Measurements from ENCODE around the gene STK39. TPM values are rescaled to one million over a fixed set of nuclear protein-coding genes. Genes with fewer than 3 reads are reported as not detected.

Gene STK39
- polyA plus RNA-seq, 2 of the 4 experiments (the other 2 are of a cell fraction): 14.2 to 27.2 TPM

DNA sequence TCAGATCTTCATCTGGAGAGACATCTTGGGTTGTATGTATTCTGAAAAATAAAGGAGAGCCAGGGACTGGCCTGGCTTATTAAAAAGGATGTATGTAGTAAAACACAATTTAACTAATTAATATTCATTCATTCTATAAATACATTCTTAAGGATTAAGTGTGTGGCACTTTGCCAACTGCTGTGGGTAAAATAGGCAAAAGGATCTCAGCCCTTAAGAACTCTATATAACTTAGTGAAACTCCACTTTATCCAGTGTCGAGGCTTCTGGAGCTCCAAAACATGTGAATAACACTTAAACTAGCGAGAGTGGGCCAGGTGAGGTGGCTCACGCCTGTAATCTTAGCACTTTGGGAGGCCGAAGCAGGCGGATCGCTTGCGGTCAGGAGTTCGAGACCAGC is 7.7 kb upstream of the STK39 start (continued):
- TF ChIP-seq BCL3 (IDR thresholded peaks at IDR 0.05): no peak
- no peak for TF ChIP-seq ZC3H11A (IDR thresholded peaks at IDR 0.05)

GRCh38 chr2:168254158-168254935 is 7.0 kb upstream of the STK39 start:
- ATAC-seq (peak; percentile 73 to 85; a peak in 4 of 6 replicates), FAIRE-seq (no peak), DNase-seq (ENCODE audit: low read depth in 1 of 2, low spot score in 1 of 2) (peak in 1 of 2 experiments; percentile 13)
- ChIA-PET POLR2A (no interaction called here), CTCF (interaction anchor here (1.0 kb wide), 1 partner anchor 94 kb away, joined by 3 read pairs; no protein-coding TSS in a partner anchor)
- WGBS (ENCODE audit: missing lambda C conversion rate): 62% methylated on average over 3 of the region's 3 CpGs
- no peak overlapping the region for H3K27ac ChIP-seq
- TF ChIP-seq PHF8 (IDR thresholded peaks at IDR 0.05; ENCODE audit: borderline replicate concordance, low read depth): no peak
- no peak for TF ChIP-seq HOXB5 (CRISPR knock-in tag; IDR thresholded peaks at IDR 0.05)
- TF ChIP-seq, protein P1, sequence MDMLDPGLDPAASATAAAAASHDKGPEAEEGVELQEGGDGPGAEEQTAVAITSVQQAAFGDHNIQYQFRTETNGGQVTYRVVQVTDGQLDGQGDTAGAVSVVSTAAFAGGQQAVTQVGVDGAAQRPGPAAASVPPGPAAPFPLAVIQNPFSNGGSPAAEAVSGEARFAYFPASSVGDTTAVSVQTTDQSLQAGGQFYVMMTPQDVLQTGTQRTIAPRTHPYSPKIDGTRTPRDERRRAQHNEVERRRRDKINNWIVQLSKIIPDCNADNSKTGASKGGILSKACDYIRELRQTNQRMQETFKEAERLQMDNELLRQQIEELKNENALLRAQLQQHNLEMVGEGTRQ (IDR thresholded peaks at IDR 0.05): no peak
- no peak for TF ChIP-seq ZNF302 (CRISPR knock-in tag; IDR thresholded peaks at IDR 0.05)
- no peak for TF ChIP-seq CHD4 (IDR thresholded peaks at IDR 0.05; ENCODE audit: borderline replicate concordance)
- no peak for TF ChIP-seq SMC3 (IDR thresholded peaks at IDR 0.05)
- TF ChIP-seq NR3C1 (IDR thresholded peaks at IDR 0.05): no peak
- no peak for TF ChIP-seq KDM5A (IDR thresholded peaks at IDR 0.05)
- TF ChIP-seq, protein P2, sequence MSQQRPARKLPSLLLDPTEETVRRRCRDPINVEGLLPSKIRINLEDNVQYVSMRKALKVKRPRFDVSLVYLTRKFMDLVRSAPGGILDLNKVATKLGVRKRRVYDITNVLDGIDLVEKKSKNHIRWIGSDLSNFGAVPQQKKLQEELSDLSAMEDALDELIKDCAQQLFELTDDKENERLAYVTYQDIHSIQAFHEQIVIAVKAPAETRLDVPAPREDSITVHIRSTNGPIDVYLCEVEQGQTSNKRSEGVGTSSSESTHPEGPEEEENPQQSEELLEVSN (IDR thresholded peaks at IDR 0.05; ENCODE audit: borderline replicate concordance, low read depth): no peak
- TF ChIP-seq MAZ (IDR thresholded peaks at IDR 0.05; ENCODE audit: borderline replicate concordance, low read depth, low read length): no peak
- TF ChIP-seq EP300 (IDR thresholded peaks at IDR 0.05): no peak
- TF ChIP-seq RCOR1 (IDR thresholded peaks at IDR 0.05; ENCODE audit: low read depth, low read length): no peak
- no peak for TF ChIP-seq POLR2A (IDR thresholded peaks at IDR 0.05; ENCODE audit: low read length)
- no peak for TF ChIP-seq ELK1 (IDR thresholded peaks at IDR 0.05; ENCODE audit: low read depth, low read length)
- no peak for TF ChIP-seq TFCP2L1 (CRISPR knock-in tag; IDR thresholded peaks at IDR 0.05)
- no peak for TF ChIP-seq RARB (CRISPR knock-in tag; IDR thresholded peaks at IDR 0.05)
- TF ChIP-seq MAX (IDR thresholded peaks at IDR 0.05): no peak
- no peak for TF ChIP-seq HMGXB4 (CRISPR knock-in tag; IDR thresholded peaks at IDR 0.05; ENCODE audit: borderline replicate concordance)
- H3K4me3 ChIP-seq: no peak overlapping the region
- H3K9me3 ChIP-seq: peaks cover 12% of the 10 kb centered on the region
- H3K4me2 ChIP-seq: no peak overlapping the region
- H3K4me1 ChIP-seq: no peaks in the 10 kb centered on the region

Data from A549 (cell line).